ENCODE data around the gene HMGCL. TPM values are rescaled to one million over a fixed set of nuclear protein-coding genes. Genes with fewer than 3 reads are reported as not detected.

Gene HMGCL
- total and polyA plus RNA-seq, 2 of the 13 experiments (the other 11 are each of a cell fraction or from before 2014, with no cell fraction given), result 21.3 to 41.4 TPM

DNA sequence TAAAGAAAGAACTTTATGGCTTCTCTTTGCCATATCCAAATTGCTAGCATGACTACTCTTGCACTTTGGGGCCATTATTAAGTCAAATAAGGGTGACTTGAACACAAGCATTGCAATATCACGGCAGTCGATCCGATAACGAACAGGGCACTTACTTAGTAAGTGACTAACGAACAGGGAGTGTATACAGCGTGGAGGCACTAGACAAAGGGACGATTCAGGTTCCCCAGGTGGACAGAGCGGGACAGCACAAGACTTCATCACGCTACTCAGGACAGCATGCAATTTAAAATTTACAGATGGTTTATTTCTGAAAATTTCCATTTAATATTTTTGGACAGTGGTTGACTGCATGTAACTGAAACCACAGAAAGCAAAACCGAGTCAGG is 52.4 kb downstream of the HMGCL start:
- no peak for DNase-seq (ENCODE audit: low spot score)
- in situ Hi-C loops (cut with HindIII; ENCODE audit: extremely low pct_ligation_motif_present, low pct_unique_long_range_greater_than_20kb) (no loop called here), intact Hi-C loops (cut with micrococcal nuclease; ENCODE audit: unreplicated experiment) (loop anchor here (1.0 to 10.0 kb wide), 3 partner anchors 26 to 144 kb away; partner anchors contain the start of gene FUCA1)
- H3K4me2 ChIP-seq (ENCODE audit: low read depth, low read length), result no peak overlapping the region
- H3K36me3 ChIP-seq (replicated peaks in 1 of 2; ENCODE audit: control insufficient read depth in 1 of 2, insufficient read depth in 2 of 2, low read length in 2 of 2), result peaks cover 0 to 7% of the 10 kb centered on the region in 2 experiments; a peak in 2 of 5 replicates
- H3K79me2 ChIP-seq (ENCODE audit: insufficient read depth, low read length), result peaks cover 21% of the 10 kb centered on the region
- no peaks in the 10 kb centered on the region for H4K20me1 ChIP-seq (ENCODE audit: insufficient read depth, low read length)
- H3K4me3 ChIP-seq (replicated peaks in 1 of 3; ENCODE audit: insufficient read depth in 1 of 3, low read depth in 2 of 3, low read length in 3 of 3), result no peak overlapping the region
- H3K9me3 ChIP-seq (ENCODE audit: low read length), result no peaks in the 10 kb centered on the region
- peaks cover 53% of the 10 kb centered on the region for H3K4me1 ChIP-seq (ENCODE audit: insufficient read depth, low read length)
- ATAC-seq, result no peak
- no TSS peak for BruUV-seq (replicated peaks)
- CTCF ChIA-PET (ENCODE audit: low intra/inter-chr PET ratio, low total read pairs), result interaction anchor here (1.9 to 2.3 kb wide), 2 partner anchors 82 to 144 kb away, joined by 9 to 10 read pairs; no protein-coding TSS in a partner anchor
- no peak for FAIRE-seq
- no peak for TF ChIP-seq SP2 (CRISPR knock-in tag; IDR thresholded peaks at IDR 0.05)
- TF ChIP-seq ONECUT2 (CRISPR knock-in tag; IDR thresholded peaks at IDR 0.05), result no peak
- no peak for TF ChIP-seq RBM22 (optimal IDR thresholded peaks at IDR 0.05; ENCODE audit: low read length)
- no peak for TF ChIP-seq RFXANK (CRISPR knock-in tag; IDR thresholded peaks at IDR 0.05)
- no peak for TF ChIP-seq RBFOX2 (IDR thresholded peaks at IDR 0.05; ENCODE audit: low read depth, low read length)
- TF ChIP-seq CAMTA2 (CRISPR knock-in tag; IDR thresholded peaks at IDR 0.05; ENCODE audit: borderline replicate concordance), result no peak
- TF ChIP-seq EHMT2 (IDR thresholded peaks at IDR 0.05; ENCODE audit: borderline replicate concordance, low read depth, low read length), result no peak
- no peak for TF ChIP-seq NFE2L1 (CRISPR knock-in tag; IDR thresholded peaks at IDR 0.05; ENCODE audit: borderline replicate concordance)
- TF ChIP-seq SNAPC4 (CRISPR knock-in tag; IDR thresholded peaks at IDR 0.05), result no peak
- no peak for TF ChIP-seq ZNF160 (CRISPR knock-in tag; IDR thresholded peaks at IDR 0.05)
- TF ChIP-seq PHB2 (IDR thresholded peaks at IDR 0.05; ENCODE audit: partially characterized antibody), result no peak
- TF ChIP-seq ZNF629 (CRISPR knock-in tag; conservative IDR thresholded peaks at IDR 0.05), result no peak
- TF ChIP-seq CHD4 (IDR thresholded peaks at IDR 0.05; ENCODE audit: borderline replicate concordance, low read length), result no peak
- no peak for TF ChIP-seq ZNF232 (CRISPR knock-in tag; IDR thresholded peaks at IDR 0.05; ENCODE audit: borderline replicate concordance)
- TF ChIP-seq NKX3-1 (CRISPR knock-in tag; IDR thresholded peaks at IDR 0.05), result no peak
- TF ChIP-seq SCMH1 (CRISPR knock-in tag; IDR thresholded peaks at IDR 0.05; ENCODE audit: borderline replicate concordance), result no peak
- 87% methylated on average over 10 of the region's 10 CpGs for WGBS (ENCODE audit: low lambda C conversion rate)
- H3K9ac ChIP-seq (ENCODE audit: insufficient read depth, low read depth, low read length), result no peak overlapping the region
- H2AFZ ChIP-seq (ENCODE audit: low read length), result no peak overlapping the region
- H3K27ac ChIP-seq (ENCODE audit: extremely low read length, insufficient read depth, low read length), result no peak overlapping the region
- POLR2A ChIA-PET, result no interaction called here
- no peaks in the 10 kb centered on the region; a peak in 1 of 5 replicates for H3K27me3 ChIP-seq (ENCODE audit: control insufficient read depth in 1 of 2, insufficient read depth in 2 of 2, low read length in 2 of 2)
